WTC11 (cell line): Measurements from ENCODE around the gene MAML2. TPM values are rescaled to one million over a fixed set of nuclear protein-coding genes. Genes with fewer than 3 reads are reported as not detected.
"Not testable (repeated sequence)": the region's sequence is repeated elsewhere in the genome, so short reads cannot be mapped to it uniquely, and the experiment has no call there.

Source experiments
- ATAC-seq: fragments of 200-7000 bp; cut with Tn5 transposase; 2 replicates; pipeline ENCODE4 v1.10.0; 2021; ENCODE audit warnings: mild to moderate bottlenecking, moderate library complexity
- CTCF ChIA-PET: fragments of 300-600 bp; sonication (Branson Sonifier 250); formaldehyde crosslinking; loops from one replicate; lab custom pipeline; 2021; ENCODE audit warnings: antibody characterized with exemption; lab: Charles Lee
- POLR2A ChIA-PET: fragments of 350-600 bp; sonication (Branson Sonifier 250); formaldehyde crosslinking; loops from one replicate; lab custom pipeline; 2021; ENCODE audit warnings: antibody characterized with exemption; lab: Charles Lee
- DNase-seq: peaks from one replicate; pipeline ENCODE4 v3.0.0; 2021; ENCODE audit warnings: low spot score
- H3K27ac Mint-ChIP-seq: 2 replicates; pipeline ENCODE4 v1.8.0; 2021; ENCODE audit warnings: mixed read lengths
- H3K27me3 Mint-ChIP-seq: 2 replicates; pipeline ENCODE4 v1.8.0; 2021; ENCODE audit warnings: low read depth, mild to moderate bottlenecking, moderate library complexity, mixed read lengths
- H3K36me3 Mint-ChIP-seq: 2 replicates; pipeline ENCODE4 v1.8.0; 2021; ENCODE audit warnings: mixed read lengths
- H3K4me1 Mint-ChIP-seq: 2 replicates; pipeline ENCODE4 v1.8.0; 2022; ENCODE audit warnings: mixed read lengths
- H3K4me3 Mint-ChIP-seq: 2 replicates; pipeline ENCODE4 v1.8.0; 2021; ENCODE audit warnings: mild to moderate bottlenecking, moderate library complexity, mixed read lengths
- H3K9me3 Mint-ChIP-seq: 2 replicates; pipeline ENCODE4 v1.8.0; 2021; ENCODE audit warnings: mixed read lengths
- ATF3 ChIP-seq: sonication (generic); formaldehyde crosslinking; conservative IDR thresholded peaks from 2 replicates; pipeline ENCODE4 v1.8.1; 2022; ENCODE audit warnings: mild to moderate bottlenecking, missing genetic modification reagents
- ATF6 ChIP-seq: sonication (generic); formaldehyde crosslinking; IDR thresholded peaks from 2 replicates; pipeline ENCODE4 v1.8.1; 2023; ENCODE audit warnings: mild to moderate bottlenecking, missing genetic modification reagents
- FOXP4 ChIP-seq: sonication (generic); formaldehyde crosslinking; IDR thresholded peaks from 2 replicates; pipeline ENCODE4 v1.8.0; 2022; ENCODE audit warnings: mild to moderate bottlenecking, missing genetic modification reagents
- GABPB1 ChIP-seq: sonication (generic); formaldehyde crosslinking; IDR thresholded peaks from 2 replicates; pipeline ENCODE4 v1.8.1; 2023; ENCODE audit warnings: mild to moderate bottlenecking, missing genetic modification reagents
- IRF2 ChIP-seq: sonication (generic); formaldehyde crosslinking; IDR thresholded peaks from 2 replicates; pipeline ENCODE4 v1.8.0; 2022; ENCODE audit warnings: low read depth, missing genetic modification reagents, borderline replicate concordance
- MLX ChIP-seq: sonication (generic); formaldehyde crosslinking; IDR thresholded peaks from 2 replicates; pipeline ENCODE4 v1.8.1; 2023; ENCODE audit warnings: mild to moderate bottlenecking, missing genetic modification reagents, moderate library complexity
- NFYB ChIP-seq: sonication (generic); formaldehyde crosslinking; conservative IDR thresholded peaks from 2 replicates; pipeline ENCODE4 v1.8.0; 2022; ENCODE audit warnings: low read depth, missing genetic modification reagents
- NR2C2 ChIP-seq: sonication (generic); formaldehyde crosslinking; IDR thresholded peaks from 2 replicates; pipeline ENCODE4 v1.8.0; 2022; ENCODE audit warnings: mild to moderate bottlenecking, missing genetic modification reagents
- OVOL2 ChIP-seq: fragments of 250-450 bp; sonication (Bioruptor Pico); IDR thresholded peaks from 2 replicates; pipeline ENCODE4 v1.9.0; 2021; ENCODE audit warnings: mild to moderate bottlenecking, borderline replicate concordance
- PRDM15 ChIP-seq: sonication (generic); formaldehyde crosslinking; IDR thresholded peaks from 2 replicates; pipeline ENCODE4 v1.8.0; 2022; ENCODE audit warnings: missing genetic modification reagents
- PRRX2 ChIP-seq: fragments of 250-450 bp; sonication (Bioruptor Pico); IDR thresholded peaks from 2 replicates; pipeline ENCODE4 v1.8.0; 2021; ENCODE audit warnings: mild to moderate bottlenecking
- RELA ChIP-seq: sonication (generic); formaldehyde crosslinking; IDR thresholded peaks from 2 replicates; pipeline ENCODE4 v1.8.1; 2022; ENCODE audit warnings: missing genetic modification reagents, mild to moderate bottlenecking, borderline replicate concordance
- RORB ChIP-seq: fragments of 250-450 bp; sonication (Bioruptor Pico); IDR thresholded peaks from 2 replicates; pipeline ENCODE4 v1.9.0; 2021; ENCODE audit warnings: mild to moderate bottlenecking
- SP1 ChIP-seq: sonication (generic); formaldehyde crosslinking; conservative IDR thresholded peaks from 2 replicates; pipeline ENCODE4 v1.8.1; 2022; ENCODE audit warnings: missing genetic modification reagents
- ZNF138 ChIP-seq: sonication (generic); formaldehyde crosslinking; conservative IDR thresholded peaks from 2 replicates; pipeline ENCODE4 v1.8.1; 2022; ENCODE audit warnings: mild to moderate bottlenecking, moderate library complexity, missing genetic modification reagents
- ZNF219 ChIP-seq: sonication (generic); formaldehyde crosslinking; IDR thresholded peaks from 2 replicates; pipeline ENCODE4 v1.8.0; 2023; ENCODE audit warnings: missing genetic modification reagents, mild to moderate bottlenecking, borderline replicate concordance
- ZNF396 ChIP-seq: fragments of 250-450 bp; sonication (Bioruptor Pico); IDR thresholded peaks from 2 replicates; pipeline ENCODE4 v1.8.0; 2021; ENCODE audit warnings: mild to moderate bottlenecking, moderate library complexity, borderline replicate concordance
- ZNF671 ChIP-seq: fragments of 250-450 bp; sonication (Bioruptor Pico); IDR thresholded peaks from 2 replicates; pipeline ENCODE4 v1.8.0; 2021; ENCODE audit warnings: mild to moderate bottlenecking
- total RNA-seq: library from RNA; stranded (reverse); gene quantifications from 3 replicates; pipeline ENCODE4 v1.2.3, GENCODE V29; 2021

Gene MAML2
- total RNA-seq, 1 experiment from 2014 or later = 8.1 TPM

- ATAC-seq = peak; percentile 59
- H3K27ac Mint-ChIP-seq = peak overlapping the region; percentile 3; the same call in 1 of the 2 replicates
Measured at GRCh38 chr11:96271777-96272176, 71.2 kb downstream of the MAML2 start.

GRCh38 chr11:96271352-96271751 is 71.6 kb downstream of the MAML2 start:
- DNase-seq, H3K4me3 Mint-ChIP-seq, CTCF ChIA-PET, H3K27me3 Mint-ChIP-seq, ATAC-seq: not testable (repeated sequence)
- H3K4me1 Mint-ChIP-seq = peaks cover 33% of the 10 kb centered on the region
- POLR2A ChIA-PET = interaction anchor here (0.7 kb wide), 1 partner anchor 163 kb away, joined by 3 read pairs; no protein-coding TSS in a partner anchor
- peaks cover 27% of the 10 kb centered on the region for H3K9me3 Mint-ChIP-seq
- peak overlapping the region; percentile 3; the same call in 1 of the 2 replicates for H3K27ac Mint-ChIP-seq
- H3K36me3 Mint-ChIP-seq = peaks cover 20% of the 10 kb centered on the region

More at GRCh38 chr11:96271777-96272176, 71.2 kb downstream of the MAML2 start:
- TF ChIP-seq RORB (CRISPR knock-in tag) (no peak), SP1 (CRISPR knock-in tag) (no peak), ATF6 (CRISPR knock-in tag) (no peak), NR2C2 (no peak), MLX (CRISPR knock-in tag) (no peak), IRF2 (no peak), ATF3 (CRISPR knock-in tag) (no peak), ZNF138 (CRISPR knock-in tag) (no peak), OVOL2 (CRISPR knock-in tag) (no peak), ZNF396 (CRISPR knock-in tag) (no peak), PRRX2 (CRISPR knock-in tag) (no peak)
- CTCF ChIA-PET = no interaction called here
- Mint-ChIP-seq H3K27me3 (no peaks in the 10 kb centered on the region), H3K36me3 (peaks cover 20% of the 10 kb centered on the region), H3K4me1 (peaks cover 32% of the 10 kb centered on the region), H3K4me3 (no peak overlapping the region), H3K9me3 (peaks cover 27% of the 10 kb centered on the region)
- no peak for DNase-seq
- POLR2A ChIA-PET = no interaction called here

- Mint-ChIP-seq H3K9me3 (peaks cover 27% of the 10 kb centered on the region), H3K4me1 (peaks cover 40% of the 10 kb centered on the region), H3K36me3 (peaks cover 20% of the 10 kb centered on the region)
- POLR2A ChIA-PET, H3K27ac Mint-ChIP-seq, H3K4me3 Mint-ChIP-seq, CTCF ChIA-PET, ATAC-seq, H3K27me3 Mint-ChIP-seq, DNase-seq: not testable (repeated sequence)
Measured at GRCh38 chr11:96268527-96268926, 74.5 kb downstream of the MAML2 start.

- Mint-ChIP-seq H3K4me1 (peaks cover 34% of the 10 kb centered on the region), H3K27ac (peak overlapping the region; percentile 20; the same call in 1 of the 2 replicates)
- TF ChIP-seq ZNF671 (CRISPR knock-in tag) = no peak
- TF ChIP-seq GABPB1 (CRISPR knock-in tag) = no peak
- TF ChIP-seq MLX (CRISPR knock-in tag) = no peak
- no peak for TF ChIP-seq PRDM15 (CRISPR knock-in tag)
- TF ChIP-seq FOXP4 (CRISPR knock-in tag) = no peak
- TF ChIP-seq RELA = no peak
- no peak for TF ChIP-seq NFYB (CRISPR knock-in tag)
- no peak for TF ChIP-seq ZNF219 (CRISPR knock-in tag)
Measured at GRCh38 chr11:96267496-96268032, 75.4 kb downstream of the MAML2 start.

More at GRCh38 chr11:96267496-96268032, 75.4 kb downstream of the MAML2 start:
- Mint-ChIP-seq H3K9me3 (peaks cover 27% of the 10 kb centered on the region), H3K36me3 (peaks cover 20% of the 10 kb centered on the region), H3K27me3 (no peaks in the 10 kb centered on the region), H3K4me3 (no peak overlapping the region)
- ChIA-PET POLR2A (interaction anchor here (0.6 kb wide), 1 partner anchor 19 kb away, joined by 3 read pairs; no protein-coding TSS in a partner anchor), CTCF (interaction anchor here (0.6 kb wide), 1 partner anchor 29 kb away, joined by 3 read pairs; no protein-coding TSS in a partner anchor)
- ATAC-seq = peak; percentile 61
- DNase-seq = no peak
